HEK293T (cell line): ENCODE data around the gene TRIL.

ENCODE experiments used
- BHLHE40 ChIP-seq: fragments of 450-650 bp; IDR thresholded peaks from 2 replicates; pipeline ENCODE4 v1.6.1; 2016; ENCODE audit warnings: mild to moderate bottlenecking, moderate library complexity, borderline replicate concordance
- CTBP1 ChIP-seq: fragments of 450-650 bp; IDR thresholded peaks from 2 replicates; pipeline ENCODE4 v1.6.1; 2016; ENCODE audit warnings: borderline replicate concordance
- ELF4 ChIP-seq: fragments of 450-650 bp; IDR thresholded peaks from 2 replicates; pipeline ENCODE4 v1.6.1; 2017; ENCODE audit warnings: antibody characterized with exemption
- FOXK2 ChIP-seq: fragments of 450-650 bp; IDR thresholded peaks from 2 replicates; pipeline ENCODE4 v1.6.1; 2016; ENCODE audit warnings: mild to moderate bottlenecking
- FOXM1 ChIP-seq: fragments of 450-650 bp; IDR thresholded peaks from 2 replicates; pipeline ENCODE4 v1.6.1; 2017; ENCODE audit warnings: mild to moderate bottlenecking, borderline replicate concordance
- HDGF ChIP-seq: fragments of 450-650 bp; IDR thresholded peaks from 2 replicates; pipeline ENCODE4 v1.6.1; 2017; ENCODE audit warnings: antibody characterized with exemption, borderline replicate concordance
- L3MBTL2 ChIP-seq: fragments of 450-650 bp; conservative IDR thresholded peaks from 2 replicates; pipeline ENCODE4 v1.6.1; 2016; ENCODE audit warnings: mild to moderate bottlenecking
- LEF1 ChIP-seq: fragments of 450-650 bp; IDR thresholded peaks from 2 replicates; pipeline ENCODE4 v1.6.1; 2017; ENCODE audit warnings: mild to moderate bottlenecking, borderline replicate concordance
- SP1 ChIP-seq: fragments of 450-650 bp; IDR thresholded peaks from 2 replicates; pipeline ENCODE4 v1.6.1; 2017
- SUZ12 ChIP-seq: fragments of 450-650 bp; IDR thresholded peaks from 2 replicates; pipeline ENCODE4 v1.6.1; 2016; ENCODE audit warnings: mild to moderate bottlenecking
- TARDBP ChIP-seq: fragments of 450-650 bp; IDR thresholded peaks from 2 replicates; pipeline ENCODE4 v1.6.1; 2016
- TF ChIP-seq, protein P1 (sequence below): fragments of 450-650 bp; IDR thresholded peaks from 2 replicates; pipeline ENCODE4 v1.6.1; 2016

DNA sequence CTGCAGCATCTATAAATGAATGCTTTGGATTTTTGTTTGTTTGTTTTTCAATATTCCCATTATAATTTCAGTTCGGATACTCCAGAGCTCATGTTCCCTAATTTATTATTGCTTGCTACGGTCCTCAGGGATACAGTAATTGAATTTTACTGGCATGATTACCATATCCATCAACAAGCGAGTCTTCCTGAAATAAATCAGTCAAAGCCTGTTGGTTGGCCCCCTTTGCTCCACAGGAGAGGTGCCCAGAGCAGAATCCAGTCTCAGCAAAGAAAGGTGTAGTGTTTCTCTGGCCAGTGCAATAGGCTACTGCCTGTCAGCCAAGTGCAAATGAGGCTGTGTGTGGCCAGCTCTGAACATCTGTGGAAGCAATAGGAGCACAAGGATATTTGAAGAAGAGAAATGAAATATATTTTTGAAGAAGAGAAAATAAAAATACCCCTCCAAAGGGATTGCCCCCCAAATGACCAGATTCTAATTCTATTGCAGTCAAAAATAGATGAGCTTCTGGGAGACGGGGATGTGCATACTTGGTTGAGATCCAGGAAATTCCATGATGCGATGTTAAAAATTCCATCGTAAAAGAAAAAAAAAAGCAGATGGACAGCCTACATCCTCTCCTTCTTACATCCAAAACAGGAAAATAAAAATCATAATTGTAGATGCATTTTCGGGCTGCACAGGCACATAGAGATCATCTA is 18.1 kb downstream of the TRIL start:
- no peak for TF ChIP-seq FOXM1
- no peak for TF ChIP-seq ELF4
- no peak for TF ChIP-seq TARDBP
- TF ChIP-seq HDGF, result no peak
- TF ChIP-seq SP1, result no peak
- no peak for TF ChIP-seq BHLHE40
- no peak for TF ChIP-seq L3MBTL2
- no peak for TF ChIP-seq SUZ12
- TF ChIP-seq, protein P1, sequence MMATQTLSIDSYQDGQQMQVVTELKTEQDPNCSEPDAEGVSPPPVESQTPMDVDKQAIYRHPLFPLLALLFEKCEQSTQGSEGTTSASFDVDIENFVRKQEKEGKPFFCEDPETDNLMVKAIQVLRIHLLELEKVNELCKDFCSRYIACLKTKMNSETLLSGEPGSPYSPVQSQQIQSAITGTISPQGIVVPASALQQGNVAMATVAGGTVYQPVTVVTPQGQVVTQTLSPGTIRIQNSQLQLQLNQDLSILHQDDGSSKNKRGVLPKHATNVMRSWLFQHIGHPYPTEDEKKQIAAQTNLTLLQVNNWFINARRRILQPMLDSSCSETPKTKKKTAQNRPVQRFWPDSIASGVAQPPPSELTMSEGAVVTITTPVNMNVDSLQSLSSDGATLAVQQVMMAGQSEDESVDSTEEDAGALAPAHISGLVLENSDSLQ, result peak; percentile 93
- TF ChIP-seq FOXK2, result no peak
- peak; percentile 92 for TF ChIP-seq CTBP1
- 0 out of 2 replicates have a peak, but pooled peaks have one; percentile 66 for TF ChIP-seq LEF1
